GM12878 (cell line): ENCODE measurements around the gene CAST. TPM values are rescaled to one million over a fixed set of nuclear protein-coding genes. Genes with fewer than 3 reads are reported as not detected.

Experiments
- ATAC-seq: fragments of 200-7000 bp; cut with Tn5 transposase; 3 replicates; pipeline ENCODE4 v1.9.1; 2020; ENCODE audit warnings: mild to moderate bottlenecking, moderate library complexity
- BruUV-seq: library from RNA; stranded (reverse); fragments of 400-500 nt; replicated peaks from 2 replicates; lab custom pipeline; 2021; lab: Mats Ljungman, UMichigan
- CTCF ChIA-PET: fragments of 300-600 bp; sonication (Branson Sonifier 250); formaldehyde crosslinking; extraction: SDS; loops from one replicate; lab custom pipeline; 2021; ENCODE audit warnings: inconsistent platforms; lab: Yijun Ruan, JAX
- POLR2A ChIA-PET: fragments of 350-600 bp; formaldehyde crosslinking; extraction: SDS; loops from one replicate; lab custom pipeline; 2021; ENCODE audit warnings: inconsistent platforms; lab: Charles Lee
- RAD21 ChIA-PET: fragments of 300-600 bp; sonication (Branson Sonifier 250); formaldehyde crosslinking; loops from one replicate; lab custom pipeline; 2023; ENCODE audit warnings: antibody characterized with exemption; ENCODE audit not compliant: unreplicated experiment; lab: Charles Lee
- SMC1A ChIA-PET: fragments of 300-600 bp; sonication (Branson Sonifier 250); formaldehyde crosslinking; loops from one replicate; lab custom pipeline; 2023; ENCODE audit not compliant: unreplicated experiment, uncharacterized antibody; lab: Charles Lee
- DNase-seq: peaks from one replicate; pipeline ENCODE4 v3.0.0-alpha.2; 2011; ENCODE audit warnings: low read depth, low spot score
- FAIRE-seq: peaks from 3 replicates; lab custom pipeline; 2011; peaks lifted over from hg19 to GRCh38; lab: Jason Lieb, UNC
- H2AFZ ChIP-seq: 2 replicates; pipeline ENCODE4 v1.6.0; 2011; ENCODE audit warnings: low read depth, low read length, control low read depth; ENCODE audit not compliant: control insufficient read depth
- H3K27ac ChIP-seq: 2 replicates; pipeline ENCODE4 v1.5.1; 2011; ENCODE audit warnings: control low read depth; ENCODE audit not compliant: control insufficient read depth, insufficient read depth
- H3K27me3 ChIP-seq, 2 experiments: replicated peaks in 1 of 2; 2 replicates each; pipeline versions ENCODE4 v1.6.0 to v1.6.1; 2011; ENCODE audit warnings: low read length in 1 of 2; ENCODE audit not compliant: control insufficient read depth in 2 of 2, insufficient read depth in 2 of 2
- H3K36me3 ChIP-seq, 2 experiments: 2 replicates each; pipeline ENCODE4 v1.5.1; 2011; ENCODE audit warnings: low read length in 1 of 2; ENCODE audit not compliant: control insufficient read depth in 2 of 2, insufficient read depth in 2 of 2
- H3K4me1 ChIP-seq: 2 replicates; pipeline ENCODE4 v1.6.1; 2011; ENCODE audit warnings: mild to moderate bottlenecking, low read length, moderate library complexity, mixed read lengths; ENCODE audit not compliant: control insufficient read depth, insufficient read depth
- H3K4me2 ChIP-seq: 2 replicates; pipeline ENCODE4 v1.6.0; 2011; ENCODE audit warnings: control low read depth; ENCODE audit not compliant: control insufficient read depth, insufficient read depth
- H3K4me3 ChIP-seq: fragments of 200-600 bp; sonication (generic); 2 replicates; pipeline ENCODE4 v1.5.1; 2016
- H3K79me2 ChIP-seq: 2 replicates; pipeline ENCODE4 v1.6.0; 2011; ENCODE audit warnings: low read length; ENCODE audit not compliant: control insufficient read depth, insufficient read depth
- H3K9ac ChIP-seq: 2 replicates; pipeline ENCODE4 v1.8.0; 2011; ENCODE audit warnings: low read length, control low read depth, mixed read lengths; ENCODE audit not compliant: control insufficient read depth, insufficient read depth
- H3K9me3 ChIP-seq: replicated peaks from 3 replicates; pipeline ENCODE4 v1.5.1; 2011; ENCODE audit warnings: mild to moderate bottlenecking, low read length; ENCODE audit not compliant: control insufficient read depth, insufficient read depth
- H4K20me1 ChIP-seq: 2 replicates; pipeline ENCODE4 v1.6.0; 2011; ENCODE audit not compliant: control insufficient read depth, insufficient read depth
- ASH2L ChIP-seq: fragments of 300-600, 200-600 bp; sonication (generic); IDR thresholded peaks from 2 replicates; pipeline ENCODE4 v1.6.1; 2017; ENCODE audit warnings: low read depth, mild to moderate bottlenecking, borderline replicate concordance
- CREB1 ChIP-seq: IDR thresholded peaks from 2 replicates; pipeline ENCODE4 v1.6.1; 2012; ENCODE audit warnings: low read depth, mild to moderate bottlenecking, inconsistent platforms
- WGBS: methylation state at CpG from one replicate; pipeline ENCODE4 v1.1.6; 2016; ENCODE audit warnings: low lambda C conversion rate; ENCODE audit not compliant: insufficient replicate concordance, insufficient coverage; ENCODE audit errors: missing lambda C conversion rate; 5-methylcytosine and 5-hydroxymethylcytosine counted together
- in situ Hi-C: fragments of 300-500 bp; cut with MboI; formaldehyde crosslinking; loops from 9 replicates; pipeline ENCODE4 v1.14.3; 2018; ENCODE audit warnings: mixed read lengths
- intact Hi-C: fragments of 100-400 bp; cut with micrococcal nuclease; formaldehyde crosslinking; loops from one replicate; pipeline ENCODE4 v1.14.2; 2022; ENCODE audit not compliant: unreplicated experiment
- polyA plus RNA-seq, 11 experiments: library from polyadenylated mRNA; depleted of rRNA in 4 of 11; unstranded in 6 of 11; stranded (reverse) in 5 of 11; fragments of >200 nt; fragmentation: Nextera tagmentation in 4 of 11; fragmentation: Illumina TruSeq in 1 of 11; extraction: Ambion mirVana in 4 of 11; extraction: Trizol in 1 of 11; gene quantifications; 1 replicate in 1 of 11; 2 replicates in 10 of 11; pipeline versions ENCODE4 v1.2.1 to v1.2.3, GENCODE V29; 2011 to 2016; ENCODE audit warnings: inconsistent platforms in 2 of 11, missing spikeins in 2 of 11, low read depth in 1 of 11
- total RNA-seq, 4 experiments: library from RNA; depleted of rRNA in 3 of 4; stranded (reverse); fragments of >200 nt in 3 of 4; fragmentation: Illumina TruSeq in 1 of 4; extraction: Trizol in 1 of 4; gene quantifications; 2 replicates each; pipeline versions ENCODE4 v1.2.1 to v1.2.3, GENCODE V29; 2013 to 2021
- TF ChIP-seq, protein P1 (sequence below), 3 experiments: IDR thresholded peaks in 2 of 3; conservative IDR thresholded peaks in 1 of 3; 2 replicates each; pipeline ENCODE4 v1.5.1; 2011; ENCODE audit warnings: low read depth in 3 of 3, low read length in 3 of 3, mild to moderate bottlenecking in 3 of 3, control low read depth in 2 of 3, moderate library complexity in 2 of 3, inconsistent platforms in 1 of 3, mixed read lengths in 1 of 3; ENCODE audit not compliant: control insufficient read depth in 2 of 3, insufficient read depth in 1 of 3; ENCODE audit errors: extremely low read depth in 1 of 3

The CAST gene
- total and polyA plus RNA-seq, 10 of the 15 experiments (the other 5 are each of a cell fraction or from before 2014, with no cell fraction given): 31.7 to 140 (median 68.5) TPM

DNA sequence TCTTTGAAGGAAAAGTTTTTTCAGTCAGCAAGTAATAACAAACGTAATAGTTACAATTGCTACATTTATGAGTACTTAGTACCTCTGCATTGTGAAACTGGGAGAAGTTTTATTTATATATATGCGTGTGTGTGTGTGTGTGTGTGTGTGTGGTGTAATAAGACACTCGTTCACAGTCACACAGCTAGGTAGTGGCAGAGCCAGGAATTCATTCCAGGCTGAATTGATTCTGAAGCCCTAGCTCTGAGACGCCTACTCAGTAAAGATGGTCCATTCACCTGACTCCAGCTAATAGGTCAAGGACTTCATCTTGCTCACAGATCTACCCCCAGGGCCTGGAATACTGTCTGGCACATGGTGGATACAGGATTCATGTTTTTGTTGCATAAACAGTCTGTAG is 13.6 kb upstream of the CAST start (continued):
- TF ChIP-seq, protein P1, sequence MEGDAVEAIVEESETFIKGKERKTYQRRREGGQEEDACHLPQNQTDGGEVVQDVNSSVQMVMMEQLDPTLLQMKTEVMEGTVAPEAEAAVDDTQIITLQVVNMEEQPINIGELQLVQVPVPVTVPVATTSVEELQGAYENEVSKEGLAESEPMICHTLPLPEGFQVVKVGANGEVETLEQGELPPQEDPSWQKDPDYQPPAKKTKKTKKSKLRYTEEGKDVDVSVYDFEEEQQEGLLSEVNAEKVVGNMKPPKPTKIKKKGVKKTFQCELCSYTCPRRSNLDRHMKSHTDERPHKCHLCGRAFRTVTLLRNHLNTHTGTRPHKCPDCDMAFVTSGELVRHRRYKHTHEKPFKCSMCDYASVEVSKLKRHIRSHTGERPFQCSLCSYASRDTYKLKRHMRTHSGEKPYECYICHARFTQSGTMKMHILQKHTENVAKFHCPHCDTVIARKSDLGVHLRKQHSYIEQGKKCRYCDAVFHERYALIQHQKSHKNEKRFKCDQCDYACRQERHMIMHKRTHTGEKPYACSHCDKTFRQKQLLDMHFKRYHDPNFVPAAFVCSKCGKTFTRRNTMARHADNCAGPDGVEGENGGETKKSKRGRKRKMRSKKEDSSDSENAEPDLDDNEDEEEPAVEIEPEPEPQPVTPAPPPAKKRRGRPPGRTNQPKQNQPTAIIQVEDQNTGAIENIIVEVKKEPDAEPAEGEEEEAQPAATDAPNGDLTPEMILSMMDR (IDR thresholded peaks at IDR 0.05 in 2 of 3, conservative IDR thresholded peaks at IDR 0.05 in 1 of 3; ENCODE audit: control insufficient read depth in 2 of 3, extremely low read depth in 1 of 3, insufficient read depth in 1 of 3, low read depth in 3 of 3, low read length in 3 of 3): no peak

- Histone ChIP-seq H3K9ac (no peak overlapping the region), H2AFZ (no peak overlapping the region), H4K20me1 (no peaks in the 10 kb centered on the region), H3K36me3 (no peaks in the 10 kb centered on the region), H3K4me3 (no peak overlapping the region), H3K9me3 (no peaks in the 10 kb centered on the region), H3K79me2 (no peaks in the 10 kb centered on the region), H3K27ac (no peak overlapping the region), H3K27me3 (0 out of 4 replicates have a peak, but pooled peaks cover 0 to 2% of the 10 kb centered on the region in 2 experiments), H3K4me2 (no peak overlapping the region), H3K4me1 (peaks cover 3% of the 10 kb centered on the region; the same call in 1 of the 2 replicates)
- WGBS: 78% methylated on average over 3 of the region's 3 CpGs
- BruUV-seq: no TSS peak
- in situ Hi-C loops: no loop called here
- ATAC-seq (no peak), FAIRE-seq (no peak), DNase-seq (no peak)
- ChIA-PET RAD21 (no interaction called here), POLR2A (no interaction called here), SMC1A (interaction anchor here (0.6 kb wide), 1 partner anchor 250 kb away, joined by 3 read pairs; no protein-coding TSS in a partner anchor), CTCF (interaction anchor here (1.0 kb wide), 1 partner anchor 512 kb away, joined by 3 read pairs; no protein-coding TSS in a partner anchor)
- no peak for TF ChIP-seq CREB1
- no peak for TF ChIP-seq ASH2L
- intact Hi-C loops: no loop called here
Observed at GRCh38 chr5:96649251-96649662, 12.9 kb upstream of the CAST start.
